Measurements from ENCODE around the gene SF3A2. TPM values are rescaled to one million over a fixed set of nuclear protein-coding genes. Genes with fewer than 3 reads are reported as not detected.
A peak's percentile ranks its signal among the peaks of the same experiment; 100 is the strongest.

The SF3A2 gene
- total and polyA plus RNA-seq, 2 donors (not counting 1 experiment from before 2014, with no cell fraction given) = 98.2 to 140 TPM

DNA sequence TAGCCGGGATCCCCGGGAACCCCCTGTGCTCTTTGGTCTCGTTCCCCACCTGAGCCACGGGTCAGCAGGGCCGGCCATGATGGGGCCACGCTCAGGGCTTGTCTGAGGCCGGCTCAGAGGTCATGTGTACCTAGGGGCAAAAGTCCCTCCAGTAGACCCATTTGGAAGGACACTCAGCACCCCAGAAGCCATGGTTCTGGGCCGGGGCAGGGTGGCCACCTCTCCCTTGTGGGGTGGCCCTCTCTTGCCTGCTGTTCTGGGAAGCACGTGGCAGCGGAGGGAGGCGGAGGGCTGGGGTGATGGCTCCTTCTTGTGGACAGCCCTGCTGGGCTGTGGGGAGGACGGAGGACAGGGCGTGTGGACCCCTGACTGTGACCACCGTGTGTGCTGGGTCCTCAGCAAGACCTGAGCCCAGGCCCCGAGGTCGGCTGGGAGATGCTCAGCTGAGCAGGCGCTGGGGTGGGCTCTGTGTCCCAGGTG lies 51.8 kb downstream of the SF3A2 start:
- peaks cover 38% of the 10 kb centered on the region for H3K4me1 Mint-ChIP-seq
- TF ChIP-seq, protein P1, sequence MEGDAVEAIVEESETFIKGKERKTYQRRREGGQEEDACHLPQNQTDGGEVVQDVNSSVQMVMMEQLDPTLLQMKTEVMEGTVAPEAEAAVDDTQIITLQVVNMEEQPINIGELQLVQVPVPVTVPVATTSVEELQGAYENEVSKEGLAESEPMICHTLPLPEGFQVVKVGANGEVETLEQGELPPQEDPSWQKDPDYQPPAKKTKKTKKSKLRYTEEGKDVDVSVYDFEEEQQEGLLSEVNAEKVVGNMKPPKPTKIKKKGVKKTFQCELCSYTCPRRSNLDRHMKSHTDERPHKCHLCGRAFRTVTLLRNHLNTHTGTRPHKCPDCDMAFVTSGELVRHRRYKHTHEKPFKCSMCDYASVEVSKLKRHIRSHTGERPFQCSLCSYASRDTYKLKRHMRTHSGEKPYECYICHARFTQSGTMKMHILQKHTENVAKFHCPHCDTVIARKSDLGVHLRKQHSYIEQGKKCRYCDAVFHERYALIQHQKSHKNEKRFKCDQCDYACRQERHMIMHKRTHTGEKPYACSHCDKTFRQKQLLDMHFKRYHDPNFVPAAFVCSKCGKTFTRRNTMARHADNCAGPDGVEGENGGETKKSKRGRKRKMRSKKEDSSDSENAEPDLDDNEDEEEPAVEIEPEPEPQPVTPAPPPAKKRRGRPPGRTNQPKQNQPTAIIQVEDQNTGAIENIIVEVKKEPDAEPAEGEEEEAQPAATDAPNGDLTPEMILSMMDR (IDR thresholded peaks at IDR 0.05) = no peak
- TF ChIP-seq EZH2 (IDR thresholded peaks at IDR 0.05; ENCODE audit: borderline replicate concordance, insufficient read depth, low read depth, low read length, poor library complexity, severe bottlenecking) = no peak
- Histone ChIP-seq H3K9ac (ENCODE audit: low read length) (no peak overlapping the region), H3K4me2 (replicated peaks; ENCODE audit: low read depth, low read length, poor library complexity, severe bottlenecking) (peak overlapping the region; percentile 82), H3K27me3 (replicated peaks in 1 of 4; ENCODE audit: control extremely low read depth in 1 of 4, control insufficient read depth in 3 of 4, insufficient read depth in 4 of 4, low read length in 3 of 4) (no peaks in the 10 kb centered on the region), H4K20me1 (ENCODE audit: control insufficient read depth, insufficient read depth, low read length, poor library complexity, severe bottlenecking) (peaks cover 26% of the 10 kb centered on the region), H3K36me3 (replicated peaks in 1 of 2; ENCODE audit: control extremely low read depth in 1 of 2, control insufficient read depth in 1 of 2, extremely low read depth in 1 of 2, insufficient read depth in 2 of 2, low read length in 1 of 2) (peaks cover 0 to 6% of the 10 kb centered on the region in 2 experiments), H3K4me3 (ENCODE audit: control extremely low read depth in 1 of 5, extremely low read depth in 1 of 5, insufficient read depth in 1 of 5, low read depth in 2 of 5, low read length in 4 of 5) (no peak overlapping the region), H3K9me3 (ENCODE audit: control extremely low read depth in 1 of 3, control insufficient read depth in 2 of 3, insufficient read depth in 1 of 3, low read length in 2 of 3) (no peaks in the 10 kb centered on the region), H3K27ac (ENCODE audit: low read length in 2 of 2) (peak overlapping the region; percentile 75 to 81), H2AFZ (ENCODE audit: insufficient read depth, low read depth, low read length, poor library complexity, severe bottlenecking) (no peak overlapping the region), H3K79me2 (ENCODE audit: control insufficient read depth, insufficient read depth, low read length) (peaks cover 45% of the 10 kb centered on the region), H3K4me1 (ENCODE audit: control insufficient read depth in 2 of 2, insufficient read depth in 2 of 2, low read length in 2 of 2) (peaks cover 32 to 47% of the 10 kb centered on the region in 2 donors)
- H3K27ac Mint-ChIP-seq = peak overlapping the region; percentile 87
- H3K9me3 Mint-ChIP-seq (ENCODE audit: insufficient read depth) = no peaks in the 10 kb centered on the region
- ATAC-seq (ENCODE audit: low read depth) (no peak), DNase-seq (no peak)
- WGBS (ENCODE audit: insufficient coverage) = 82% methylated on average over 16 of the region's 17 CpGs
- H3K4me3 Mint-ChIP-seq = peak overlapping the region; percentile 97
- ChIA-PET POLR2A (interaction anchor here (0.5 to 3.4 kb wide), 17 partner anchors 9 to 934 kb away, joined by 3 to 65 read pairs (median 5); partner anchors contain the start of genes LSM7 and SPPL2B), CTCF (interaction anchor here (0.6 to 3.2 kb wide), 17 partner anchors 10 to 192 kb away, joined by 3 to 30 read pairs (median 3); partner anchors contain the start of gene PLEKHJ1)
- H3K27me3 Mint-ChIP-seq = no peaks in the 10 kb centered on the region
- intact Hi-C loops (cut with micrococcal nuclease) = loop anchor here (2.0 to 5.0 kb wide), 2 partner anchors 14 to 36 kb away; no protein-coding TSS in a partner anchor
